ENCODE data around the gene FAM219A. TPM values are rescaled to one million over a fixed set of nuclear protein-coding genes. Genes with fewer than 3 reads are reported as not detected.
A peak's percentile ranks its signal among the peaks of the same experiment; 100 is the strongest.

Gene FAM219A
- total and polyA plus RNA-seq, 3 donors from 2014 or later: 12.2 to 17.9 (median 12.6) TPM

- Histone ChIP-seq H3K4me3 (no peak overlapping the region), H3K27ac (no peak overlapping the region), H3K36me3 (ENCODE audit: low read depth, missing control alignments) (no peaks in the 10 kb centered on the region), H3K27me3 (no peaks in the 10 kb centered on the region), H3K9me3 (no peaks in the 10 kb centered on the region), H3K4me1 (peaks cover 5% of the 10 kb centered on the region)
- WGBS, 2 donors: 81 to 84% methylated on average over 7 of the region's 7 CpGs
- intact Hi-C loops (cut with DNase I; ENCODE audit: low total_unique reads): no loop called here
- DNase-seq: no peak
- TF ChIP-seq POLR2A (IDR thresholded peaks at IDR 0.05): no peak
- TF ChIP-seq CTCF (IDR thresholded peaks at IDR 0.05): no peak
Observed at GRCh38 chr9:34384368-34385165, 73.8 kb downstream of the FAM219A start.

GRCh38 chr9:34383904-34384303 is 74.5 kb downstream of the FAM219A start:
- Histone ChIP-seq H3K27me3 (no peaks in the 10 kb centered on the region), H3K4me1 (peaks cover 8% of the 10 kb centered on the region), H3K36me3 (ENCODE audit: low read depth, missing control alignments) (no peaks in the 10 kb centered on the region), H3K4me3 (no peak overlapping the region), H3K27ac (no peak overlapping the region), H3K9me3 (no peaks in the 10 kb centered on the region)
- no peak for TF ChIP-seq POLR2A (IDR thresholded peaks at IDR 0.05)
- TF ChIP-seq CTCF (IDR thresholded peaks at IDR 0.05): no peak
- no peak for DNase-seq
- intact Hi-C loops (cut with DNase I; ENCODE audit: low total_unique reads): no loop called here
- WGBS, 2 donors: 86 to 96% methylated on average over 4 of the region's 4 CpGs

GRCh38 chr9:34382879-34383278 is 75.5 kb downstream of the FAM219A start:
- intact Hi-C loops (cut with DNase I; ENCODE audit: low total_unique reads): no loop called here
- Histone ChIP-seq H3K27me3 (no peaks in the 10 kb centered on the region), H3K9me3 (no peaks in the 10 kb centered on the region), H3K4me1 (peaks cover 8% of the 10 kb centered on the region), H3K27ac (no peak overlapping the region), H3K36me3 (ENCODE audit: low read depth, missing control alignments) (no peaks in the 10 kb centered on the region), H3K4me3 (no peak overlapping the region)
- no peak for TF ChIP-seq POLR2A (IDR thresholded peaks at IDR 0.05)
- no peak for DNase-seq
- 80 to 90% methylated on average over 2 to 3 of the region's 3 CpGs for WGBS, 2 donors

GRCh38 chr9:34382054-34382453 is 76.3 kb downstream of the FAM219A start:
- no peak for TF ChIP-seq POLR2A (IDR thresholded peaks at IDR 0.05)
- TF ChIP-seq CTCF (IDR thresholded peaks at IDR 0.05): no peak
- Histone ChIP-seq H3K36me3 (ENCODE audit: low read depth, missing control alignments) (no peaks in the 10 kb centered on the region), H3K27ac (no peak overlapping the region), H3K27me3 (no peaks in the 10 kb centered on the region), H3K9me3 (no peaks in the 10 kb centered on the region), H3K4me3 (no peak overlapping the region), H3K4me1 (peaks cover 8% of the 10 kb centered on the region)
- DNase-seq: no peak
- 89% methylated on average over 5 of the region's 5 CpGs for WGBS, 2 donors
- intact Hi-C loops (cut with DNase I; ENCODE audit: low total_unique reads): no loop called here

GRCh38 chr9:34381323-34381722 is 77.0 kb downstream of the FAM219A start:
- Histone ChIP-seq H3K27me3 (no peaks in the 10 kb centered on the region), H3K4me3 (peak overlapping the region; percentile 24 to 51), H3K36me3 (ENCODE audit: low read depth, missing control alignments) (no peaks in the 10 kb centered on the region), H3K9me3 (no peaks in the 10 kb centered on the region), H3K4me1 (peaks cover 9% of the 10 kb centered on the region), H3K27ac (no peak overlapping the region)
- TF ChIP-seq POLR2A (IDR thresholded peaks at IDR 0.05) (no peak), CTCF (IDR thresholded peaks at IDR 0.05) (no peak)
- intact Hi-C loops (cut with DNase I; ENCODE audit: low total_unique reads): no loop called here
- DNase-seq: no peak
- 49 to 55% methylated on average over 17 of the region's 17 CpGs for WGBS, 2 donors

All from testis (tissue), 3 donors.